ENCODE measurements around the gene TMEM259. TPM values are rescaled to one million over a fixed set of nuclear protein-coding genes. Genes with fewer than 3 reads are reported as not detected.

TMEM259 gene
- total and polyA plus RNA-seq, 2 experiments from 2014 or later: 82.8 to 196 TPM

- peaks cover 1% of the 10 kb centered on the region; the same call in 1 of the 3 replicates for H3K9me3 Mint-ChIP-seq
- H3K27me3 Mint-ChIP-seq (ENCODE audit: insufficient read depth, low read depth, poor library complexity): peaks cover 7% of the 10 kb centered on the region
- no peak overlapping the region for H2AFZ ChIP-seq
- H3K27ac ChIP-seq (ENCODE audit: low read depth): no peak overlapping the region
- peaks cover 33% of the 10 kb centered on the region for H3K79me2 ChIP-seq (replicated peaks; ENCODE audit: insufficient read depth)
- peaks cover 6% of the 10 kb centered on the region; the same call in 2 of the 3 replicates for H3K36me3 Mint-ChIP-seq (ENCODE audit: low read depth)
- H3K4me1 ChIP-seq (ENCODE audit: insufficient read depth): peaks cover 5% of the 10 kb centered on the region; the same call in 1 of the 2 replicates
- H3K4me1 Mint-ChIP-seq: peaks cover 13% of the 10 kb centered on the region
- no peak for ATAC-seq
- no peak overlapping the region for H3K27ac Mint-ChIP-seq
- H3K4me2 ChIP-seq: no peak overlapping the region
- no peaks in the 10 kb centered on the region for H3K9me2 ChIP-seq (ENCODE audit: insufficient read depth)
- DNase-seq (ENCODE audit: low spot score): no peak
- TF ChIP-seq ZNF331 (CRISPR knock-in tag; IDR thresholded peaks at IDR 0.05; ENCODE audit: low read depth) (no peak), EZH2phosphoT487 (IDR thresholded peaks at IDR 0.05; ENCODE audit: unreplicated experiment) (no peak), JUNB (IDR thresholded peaks at IDR 0.05; ENCODE audit: unreplicated experiment) (no peak), ZNF114 (CRISPR knock-in tag; IDR thresholded peaks at IDR 0.05) (no peak), NANOG (IDR thresholded peaks at IDR 0.05; ENCODE audit: borderline replicate concordance) (no peak), REST (IDR thresholded peaks at IDR 0.05; ENCODE audit: unreplicated experiment) (no peak), CTCF (conservative IDR thresholded peaks at IDR 0.05; ENCODE audit: low read depth in 2 of 2) (no peak), STAT1 (IDR thresholded peaks at IDR 0.05; ENCODE audit: unreplicated experiment) (no peak)
- H3K27me3 ChIP-seq (ENCODE audit: insufficient read depth): no peaks in the 10 kb centered on the region
- H3K36me3 ChIP-seq (ENCODE audit: insufficient read depth): no peaks in the 10 kb centered on the region
- H3F3A ChIP-seq (replicated peaks; ENCODE audit: low read depth): peaks cover 6% of the 10 kb centered on the region; the same call in 1 of the 2 replicates
- H3K4me3 Mint-ChIP-seq: no peak overlapping the region
- H4K20me1 ChIP-seq (replicated peaks; ENCODE audit: insufficient read depth): peaks cover 18% of the 10 kb centered on the region
- H3K4me3 ChIP-seq: no peak overlapping the region
Observed at GRCh38 chr19:1011831-1012333, 9.0 kb downstream of the TMEM259 start.

Data from GM23338 (cell line).